Loucy (cell line): ENCODE measurements around the gene MSH2.
"Not testable (repeated sequence)": the region's sequence is repeated elsewhere in the genome, so short reads cannot be mapped to it uniquely, and the experiment has no call there.

ENCODE experiments used
- H2AFZ ChIP-seq: fragments of 200-600 bp; sonication (generic); 2 replicates; pipeline ENCODE4 v1.6.0; 2016; ENCODE audit warnings: antibody characterized with exemption, mild to moderate bottlenecking, low read length, moderate library complexity
- H3F3A ChIP-seq: fragments of 200-600 bp; 2 replicates; pipeline ENCODE4 v1.6.0; 2016; ENCODE audit warnings: antibody characterized with exemption, low read depth, mild to moderate bottlenecking
- H3K27me3 ChIP-seq: fragments of 200-600 bp; sonication (generic); 2 replicates; pipeline ENCODE4 v1.6.1; 2014; ENCODE audit warnings: low read length, mild to moderate bottlenecking; ENCODE audit not compliant: insufficient read depth, poor library complexity, severe bottlenecking
- H3K36me3 ChIP-seq: fragments of 200-600 bp; sonication (generic); 2 replicates; pipeline ENCODE4 v1.6.1; 2016; ENCODE audit warnings: low read length; ENCODE audit not compliant: insufficient read depth
- H3K4me1 ChIP-seq: fragments of 200-600 bp; sonication (generic); 2 replicates; pipeline ENCODE4 v1.5.1; 2014; ENCODE audit warnings: low read length, mild to moderate bottlenecking; ENCODE audit not compliant: insufficient read depth, poor library complexity, severe bottlenecking
- H3K4me2 ChIP-seq: fragments of 200-600 bp; sonication (generic); 2 replicates; pipeline ENCODE4 v1.6.0; 2014; ENCODE audit warnings: antibody characterized with exemption, low read length, low read depth, mild to moderate bottlenecking; ENCODE audit not compliant: poor library complexity, severe bottlenecking
- H3K4me3 ChIP-seq: fragments of 200-600 bp; sonication (generic); 2 replicates; pipeline ENCODE4 v1.5.1; 2014; ENCODE audit warnings: low read length, mild to moderate bottlenecking, mixed read lengths; ENCODE audit not compliant: poor library complexity, severe bottlenecking
- H3K79me2 ChIP-seq: fragments of 200-600 bp; sonication (generic); 2 replicates; pipeline ENCODE4 v1.6.1; 2014; ENCODE audit warnings: low read length; ENCODE audit not compliant: insufficient read depth
- H3K9ac ChIP-seq: fragments of 200-600 bp; sonication (generic); 2 replicates; pipeline ENCODE4 v1.6.0; 2014; ENCODE audit warnings: mild to moderate bottlenecking, low read depth, low read length, moderate library complexity; ENCODE audit not compliant: poor library complexity, severe bottlenecking
- H3K9me2 ChIP-seq: fragments of 200-600 bp; sonication (generic); replicated peaks from 2 replicates; pipeline ENCODE4 v1.6.1; 2016; ENCODE audit warnings: low read depth, low read length, mixed read lengths
- H3K9me3 ChIP-seq: fragments of 200-600 bp; sonication (generic); 2 replicates; pipeline ENCODE4 v1.6.1; 2014; ENCODE audit warnings: mild to moderate bottlenecking, antibody characterized with exemption, low read length, low read depth; ENCODE audit not compliant: insufficient read depth
- H4K20me1 ChIP-seq: fragments of 200-600 bp; sonication (generic); 2 replicates; pipeline ENCODE4 v1.6.0; 2014; ENCODE audit warnings: antibody characterized with exemption, low read length, mild to moderate bottlenecking; ENCODE audit not compliant: insufficient read depth, poor library complexity, severe bottlenecking
- EZH2phosphoT487 ChIP-seq: fragments of 200-600 bp; IDR thresholded peaks from 2 replicates; pipeline ENCODE4 v1.6.1; 2018; ENCODE audit warnings: antibody characterized with exemption, mild to moderate bottlenecking, moderate library complexity, borderline replicate concordance
- TF ChIP-seq, protein P1 (sequence below): fragments of 200-600 bp; sonication (generic); conservative IDR thresholded peaks from 2 replicates; pipeline ENCODE4 v1.5.1; 2014; ENCODE audit warnings: mild to moderate bottlenecking, antibody characterized with exemption, low read length

The MSH2 gene

GRCh38 chr2:47405757-47406156 lies 2.8 kb downstream of the MSH2 start:
- Histone ChIP-seq H3K9ac (no peak overlapping the region), H3K27me3 (no peaks in the 10 kb centered on the region), H3K9me3 (peaks cover 2% of the 10 kb centered on the region; the same call in 1 of the 2 replicates), H4K20me1 (peaks cover 19% of the 10 kb centered on the region), H3F3A (no peaks in the 10 kb centered on the region), H3K4me2 (peak overlapping the region; percentile 95), H3K4me3 (peak overlapping the region; percentile 47), H3K36me3 (peaks cover 7% of the 10 kb centered on the region; the same call in 1 of the 2 replicates), H3K4me1 (peaks cover 15% of the 10 kb centered on the region), H3K79me2 (peaks cover 58% of the 10 kb centered on the region), H2AFZ (no peak overlapping the region), H3K9me2 (no peaks in the 10 kb centered on the region)
- no peak for TF ChIP-seq EZH2phosphoT487
- TF ChIP-seq, protein P1, sequence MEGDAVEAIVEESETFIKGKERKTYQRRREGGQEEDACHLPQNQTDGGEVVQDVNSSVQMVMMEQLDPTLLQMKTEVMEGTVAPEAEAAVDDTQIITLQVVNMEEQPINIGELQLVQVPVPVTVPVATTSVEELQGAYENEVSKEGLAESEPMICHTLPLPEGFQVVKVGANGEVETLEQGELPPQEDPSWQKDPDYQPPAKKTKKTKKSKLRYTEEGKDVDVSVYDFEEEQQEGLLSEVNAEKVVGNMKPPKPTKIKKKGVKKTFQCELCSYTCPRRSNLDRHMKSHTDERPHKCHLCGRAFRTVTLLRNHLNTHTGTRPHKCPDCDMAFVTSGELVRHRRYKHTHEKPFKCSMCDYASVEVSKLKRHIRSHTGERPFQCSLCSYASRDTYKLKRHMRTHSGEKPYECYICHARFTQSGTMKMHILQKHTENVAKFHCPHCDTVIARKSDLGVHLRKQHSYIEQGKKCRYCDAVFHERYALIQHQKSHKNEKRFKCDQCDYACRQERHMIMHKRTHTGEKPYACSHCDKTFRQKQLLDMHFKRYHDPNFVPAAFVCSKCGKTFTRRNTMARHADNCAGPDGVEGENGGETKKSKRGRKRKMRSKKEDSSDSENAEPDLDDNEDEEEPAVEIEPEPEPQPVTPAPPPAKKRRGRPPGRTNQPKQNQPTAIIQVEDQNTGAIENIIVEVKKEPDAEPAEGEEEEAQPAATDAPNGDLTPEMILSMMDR = no peak

GRCh38 chr2:47406649-47407330 lies 3.8 kb downstream of the MSH2 start:
- Histone ChIP-seq H3K36me3 (peaks cover 16% of the 10 kb centered on the region; the same call in 1 of the 2 replicates), H3K4me2 (peak overlapping the region; percentile 41), H3K4me1 (peaks cover 15% of the 10 kb centered on the region), H4K20me1 (peaks cover 19% of the 10 kb centered on the region), H3K4me3 (peak overlapping the region; percentile 20), H3K79me2 (peaks cover 62% of the 10 kb centered on the region)
- H3F3A ChIP-seq, H3K9me3 ChIP-seq, H3K9me2 ChIP-seq, H3K9ac ChIP-seq, H3K27me3 ChIP-seq, H2AFZ ChIP-seq: not testable (repeated sequence)

DNA sequence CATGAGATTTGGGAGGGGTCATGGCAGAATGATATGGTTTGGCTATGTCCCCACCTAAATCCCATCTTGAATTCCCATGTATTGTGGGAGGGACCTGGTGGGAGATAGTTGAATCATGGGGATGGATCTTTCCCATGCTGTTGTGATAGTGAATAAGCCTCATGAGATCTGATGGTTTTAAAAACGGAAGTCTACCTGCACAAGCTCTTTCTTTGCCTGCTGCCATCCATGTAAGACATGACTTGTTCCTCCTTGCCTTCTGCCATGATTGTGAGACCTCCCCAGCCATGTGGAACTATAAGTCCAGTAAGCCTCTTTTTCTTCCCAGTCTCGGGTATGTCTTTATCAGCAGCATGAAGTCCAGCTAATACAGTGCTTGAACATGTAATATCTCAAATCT lies 5.0 kb downstream of the MSH2 start:
- peak overlapping the region; percentile 5 for H3K4me3 ChIP-seq
- H3K79me2 ChIP-seq = peaks cover 62% of the 10 kb centered on the region
- peaks cover 27% of the 10 kb centered on the region; the same call in 1 of the 2 replicates for H3K36me3 ChIP-seq
- not testable (repeated sequence) for H3F3A ChIP-seq, H3K9ac ChIP-seq, H3K27me3 ChIP-seq, H3K9me2 ChIP-seq, H3K9me3 ChIP-seq, H2AFZ ChIP-seq
- peaks cover 19% of the 10 kb centered on the region for H4K20me1 ChIP-seq
- H3K4me1 ChIP-seq = peaks cover 10% of the 10 kb centered on the region
- peak overlapping the region; percentile 30 for H3K4me2 ChIP-seq

- no peaks in the 10 kb centered on the region for H3K27me3 ChIP-seq
- H3K9me2 ChIP-seq = no peaks in the 10 kb centered on the region
- no peaks in the 10 kb centered on the region for H3K4me1 ChIP-seq
- H3K36me3 ChIP-seq = peaks cover 86% of the 10 kb centered on the region
- H3F3A ChIP-seq = no peaks in the 10 kb centered on the region; the same call in 1 of the 2 replicates
- H2AFZ ChIP-seq = no peak overlapping the region
- H4K20me1 ChIP-seq = peaks cover 5% of the 10 kb centered on the region
- no peak overlapping the region for H3K4me2 ChIP-seq
- H3K9me3 ChIP-seq = no peaks in the 10 kb centered on the region
- no peak for TF ChIP-seq EZH2phosphoT487
- TF ChIP-seq, protein P1 = no peak
- H3K9ac ChIP-seq = no peak overlapping the region
- H3K79me2 ChIP-seq = peaks cover 7% of the 10 kb centered on the region; the same call in 1 of the 2 replicates
- H3K4me3 ChIP-seq = no peak overlapping the region
Observed at GRCh38 chr2:47414682-47415458, 11.9 kb downstream of the MSH2 start.
